ENCODE results near the gene RASSF4.
A peak's percentile ranks its signal among the peaks of the same experiment; 100 is the strongest.

Gene RASSF4

GRCh38 chr10:44922796-44923545, 36.6 kb upstream of the RASSF4 start:
- H3K4me3 ChIP-seq, result no peak overlapping the region
- peak; percentile 28 for DNase-seq (ENCODE audit: low spot score)
- TF ChIP-seq CTCF (IDR thresholded peaks at IDR 0.05), result no peak
- H3K27ac ChIP-seq, result no peak overlapping the region

- Histone ChIP-seq H3K27ac (no peak overlapping the region), H3K4me3 (no peak overlapping the region)
- DNase-seq (ENCODE audit: low spot score), result peak; percentile 41
- TF ChIP-seq CTCF (IDR thresholded peaks at IDR 0.05), result no peak
Observed at GRCh38 chr10:44923611-44924010, 36.0 kb upstream of the RASSF4 start.

- DNase-seq (ENCODE audit: low spot score), result peak; percentile 36
- TF ChIP-seq CTCF (IDR thresholded peaks at IDR 0.05), result no peak
- Histone ChIP-seq H3K4me3 (no peak overlapping the region), H3K27ac (no peak overlapping the region)
Observed at GRCh38 chr10:44924261-44925040, 35.2 kb upstream of the RASSF4 start.

GRCh38 chr10:44925224-44925623, 34.4 kb upstream of the RASSF4 start:
- H3K27ac ChIP-seq, result no peak overlapping the region
- peak; percentile 35 for DNase-seq (ENCODE audit: low spot score)
- no peak overlapping the region for H3K4me3 ChIP-seq
- TF ChIP-seq CTCF (IDR thresholded peaks at IDR 0.05), result no peak

GRCh38 chr10:44925811-44926750, 33.5 kb upstream of the RASSF4 start:
- no peak for TF ChIP-seq CTCF (IDR thresholded peaks at IDR 0.05)
- no peak overlapping the region for H3K4me3 ChIP-seq
- no peak overlapping the region for H3K27ac ChIP-seq
- DNase-seq (ENCODE audit: low spot score), result peak; percentile 61

- no peak overlapping the region for H3K27ac ChIP-seq
- TF ChIP-seq CTCF (IDR thresholded peaks at IDR 0.05), result no peak
- DNase-seq (ENCODE audit: low spot score), result peak; percentile 70
- H3K4me3 ChIP-seq, result no peak overlapping the region
Observed at GRCh38 chr10:44926751-44927351, 32.8 kb upstream of the RASSF4 start.
